ENCODE measurements around the gene MRTFA. TPM values are rescaled to one million over a fixed set of nuclear protein-coding genes. Genes with fewer than 3 reads are reported as not detected.
A peak's percentile ranks its signal among the peaks of the same experiment; 100 is the strongest.

Gene MRTFA
- polyA plus RNA-seq, 1 donor, result 22.7 TPM

- no peak for DNase-seq
Observed at GRCh38 chr22:40430991-40431390, 205.5 kb downstream of the MRTFA start.

GRCh38 chr22:40429481-40429880, 207.0 kb downstream of the MRTFA start:
- no peak for DNase-seq

- no peak for DNase-seq
Observed at GRCh38 chr22:40428796-40429195, 207.7 kb downstream of the MRTFA start.

GRCh38 chr22:40426594-40427333, 209.8 kb downstream of the MRTFA start:
- no peak for DNase-seq

- no peak for DNase-seq
Observed at GRCh38 chr22:40425082-40425481, 211.4 kb downstream of the MRTFA start.

GRCh38 chr22:40423882-40424640, 212.5 kb downstream of the MRTFA start:
- DNase-seq, result no peak

- DNase-seq, result no peak
Observed at GRCh38 chr22:40423310-40423688, 213.2 kb downstream of the MRTFA start.

- no peak for DNase-seq
Observed at GRCh38 chr22:40422558-40423309, 213.8 kb downstream of the MRTFA start.

- DNase-seq, result no peak
Observed at GRCh38 chr22:40421941-40422340, 214.6 kb downstream of the MRTFA start.

- DNase-seq, result no peak
Observed at GRCh38 chr22:40421082-40421350, 215.5 kb downstream of the MRTFA start.

- no peak for DNase-seq
Observed at GRCh38 chr22:40420341-40421081, 216.0 kb downstream of the MRTFA start.

GRCh38 chr22:40419718-40420117, 216.8 kb downstream of the MRTFA start:
- no peak for DNase-seq

GRCh38 chr22:40418366-40419201, 217.9 kb downstream of the MRTFA start:
- peak; percentile 72 for DNase-seq

GRCh38 chr22:40417881-40418280, 218.6 kb downstream of the MRTFA start:
- DNase-seq, result no peak

GRCh38 chr22:40417041-40417440, 219.5 kb downstream of the MRTFA start:
- no peak for DNase-seq

GRCh38 chr22:40416636-40417035, 219.9 kb downstream of the MRTFA start:
- DNase-seq, result no peak

- DNase-seq, result no peak
Observed at GRCh38 chr22:40416267-40416570, 220.3 kb downstream of the MRTFA start.

GRCh38 chr22:40415531-40416266, 220.8 kb downstream of the MRTFA start:
- DNase-seq, result peak; percentile 30

- no peak for DNase-seq
Observed at GRCh38 chr22:40414838-40415505, 221.5 kb downstream of the MRTFA start.

GRCh38 chr22:40414311-40414710, 222.2 kb downstream of the MRTFA start:
- DNase-seq, result no peak

All from left kidney (tissue), 2 donors.